Ectodermal cell (in vitro differentiated cells): ENCODE measurements around the gene GPR65. TPM values are rescaled to one million over a fixed set of nuclear protein-coding genes. Genes with fewer than 3 reads are reported as not detected.

Source experiments
- H3K27ac ChIP-seq: 2 replicates; pipeline ENCODE4 v1.7.0; 2013; ENCODE audit warnings: mild to moderate bottlenecking, low read depth, low read length; ENCODE audit not compliant: insufficient read depth, poor library complexity, severe bottlenecking
- H3K27me3 ChIP-seq: 2 replicates; pipeline ENCODE4 v1.7.0; 2013; ENCODE audit warnings: mild to moderate bottlenecking, low read length; ENCODE audit not compliant: insufficient read depth, control insufficient read depth, poor library complexity, severe bottlenecking
- H3K36me3 ChIP-seq: one replicate; pipeline ENCODE4 v1.7.0; 2013; ENCODE audit warnings: low read length; ENCODE audit not compliant: control insufficient read depth, insufficient read depth
- H3K4me1 ChIP-seq: one replicate; pipeline ENCODE4 v1.7.0; 2013; ENCODE audit warnings: low read length; ENCODE audit not compliant: control insufficient read depth, insufficient read depth
- H3K4me3 ChIP-seq: 2 replicates; pipeline ENCODE4 v1.7.0; 2013; ENCODE audit warnings: low read depth, low read length, control low read depth; ENCODE audit not compliant: insufficient read depth
- H3K9me3 ChIP-seq: 2 replicates; pipeline ENCODE4 v1.7.0; 2013; ENCODE audit warnings: mild to moderate bottlenecking, low read length, moderate library complexity; ENCODE audit not compliant: control insufficient read depth
- WGBS, 2 experiments: methylation state at CpG; one replicate each; pipeline ENCODE4 v1.1.7; 2013; ENCODE audit warnings: missing lambda C conversion rate in 2 of 2; 5-methylcytosine and 5-hydroxymethylcytosine counted together
- polyA plus RNA-seq, 4 experiments: library from polyadenylated mRNA; stranded (reverse); fragments of 50-300 nt; gene quantifications; one replicate each; pipeline ENCODE4 v1.2.3, GENCODE V29; 2013

The GPR65 gene, protein sequence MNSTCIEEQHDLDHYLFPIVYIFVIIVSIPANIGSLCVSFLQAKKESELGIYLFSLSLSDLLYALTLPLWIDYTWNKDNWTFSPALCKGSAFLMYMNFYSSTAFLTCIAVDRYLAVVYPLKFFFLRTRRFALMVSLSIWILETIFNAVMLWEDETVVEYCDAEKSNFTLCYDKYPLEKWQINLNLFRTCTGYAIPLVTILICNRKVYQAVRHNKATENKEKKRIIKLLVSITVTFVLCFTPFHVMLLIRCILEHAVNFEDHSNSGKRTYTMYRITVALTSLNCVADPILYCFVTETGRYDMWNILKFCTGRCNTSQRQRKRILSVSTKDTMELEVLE
- not detected for polyA plus RNA-seq (2013, experiment 1 of 4)
- polyA plus RNA-seq (2013, experiment 2 of 4): not detected
- polyA plus RNA-seq (2013, experiment 3 of 4): not detected
- not detected for polyA plus RNA-seq (2013, experiment 4 of 4)

DNA sequence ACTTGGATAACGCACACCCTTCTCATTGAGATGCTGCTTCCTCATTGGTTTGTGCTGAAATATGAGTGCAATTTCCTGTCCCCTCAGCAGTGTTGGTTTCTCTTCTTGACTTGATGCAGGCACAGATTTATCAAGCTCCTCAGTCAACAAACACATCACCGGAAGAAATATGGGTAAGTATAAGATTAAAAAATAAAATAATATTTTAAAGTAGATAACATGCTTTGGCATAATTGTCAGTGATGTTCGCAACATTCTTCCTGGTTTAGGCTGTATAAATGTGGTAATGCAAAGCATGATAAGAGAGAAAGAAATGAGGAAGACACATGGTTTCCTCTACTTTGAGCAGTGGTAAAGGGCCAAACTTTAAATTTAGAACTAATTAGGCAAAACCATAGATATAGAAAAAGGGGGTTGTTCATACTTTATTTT is at the start of gene GPR65:
TSS of gene GPR65 (plus strand) at position 86 of the 432 bp plus-strand sequence. CDS start 5,713 bp downstream, outside the sequence.
- H3K27ac ChIP-seq: no peak within 1 kb of the TSS

DNA sequence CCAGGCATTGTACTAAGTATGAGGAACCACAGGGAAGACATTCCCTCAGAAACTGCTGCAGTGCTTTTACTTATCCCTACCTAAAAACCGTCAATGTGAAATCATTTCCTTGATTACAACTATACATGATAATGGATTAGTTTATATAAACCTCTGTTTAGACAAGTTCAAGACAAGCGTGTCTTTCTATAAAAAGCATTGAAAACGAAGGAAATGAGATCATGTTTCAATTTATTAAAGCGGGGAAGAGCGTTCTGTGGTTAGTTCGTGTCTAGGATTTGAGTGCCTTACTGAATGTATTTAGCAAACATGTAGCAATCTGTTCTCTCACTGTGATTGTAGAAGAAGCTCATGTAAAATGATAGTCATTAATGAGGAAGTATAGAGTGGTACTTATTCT is 49.4 kb upstream of the GPR65 start:
- Histone ChIP-seq H3K4me1 (no peaks in the 10 kb centered on the region), H3K27ac (no peak overlapping the region), H3K27me3 (no peaks in the 10 kb centered on the region), H3K36me3 (no peaks in the 10 kb centered on the region), H3K9me3 (no peaks in the 10 kb centered on the region), H3K4me3 (no peak overlapping the region)
- WGBS, 2 experiments: 94% methylated on average over 5 of the region's 6 CpGs

More for the DNA sequence above, at the start of gene GPR65:
- 88 to 93% methylated on average over 2 of the region's 3 CpGs for WGBS, 2 experiments
- Histone ChIP-seq H3K36me3 (no peaks in the 10 kb centered on the region), H3K4me3 (no peak within 1 kb of the TSS), H3K27me3 (no peaks in the 10 kb centered on the region), H3K4me1 (no peaks in the 10 kb centered on the region), H3K9me3 (no peaks in the 10 kb centered on the region)

DNA sequence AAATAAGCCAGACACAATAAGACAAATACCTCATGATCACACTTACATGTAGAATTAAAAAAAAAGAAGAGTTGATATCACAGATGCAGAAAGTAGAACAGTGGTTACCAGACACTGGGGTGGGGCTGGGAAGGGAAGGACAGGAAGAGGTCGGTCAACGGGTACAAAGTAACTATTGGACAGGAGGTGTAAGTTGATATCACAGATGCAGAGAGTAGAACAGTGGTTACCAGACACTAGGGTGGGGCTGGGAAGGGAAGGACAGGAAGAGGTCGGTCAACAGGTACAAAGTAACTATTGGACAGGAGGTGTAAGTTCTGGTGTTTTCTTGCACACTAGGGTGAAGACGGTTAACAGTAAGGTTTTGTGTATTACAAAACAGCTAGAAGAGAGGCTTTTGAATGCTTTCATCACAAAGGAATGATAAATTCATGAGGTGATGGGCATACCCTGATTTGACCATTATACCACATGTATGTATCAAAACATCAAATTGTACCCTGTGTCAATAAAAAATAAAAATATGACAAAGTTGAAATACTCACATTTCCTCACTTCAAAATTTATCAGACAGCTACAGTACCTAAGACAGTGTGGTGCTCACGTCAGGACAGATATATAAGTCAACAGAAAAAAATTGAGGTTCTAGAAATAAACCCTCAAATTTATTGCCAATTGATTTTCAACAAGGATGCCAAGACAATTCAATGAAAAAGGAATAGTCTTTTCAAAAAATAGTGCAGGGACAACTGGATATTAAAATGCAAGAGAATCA is 44.7 kb upstream of the GPR65 start:
- Histone ChIP-seq H3K4me1 (no peaks in the 10 kb centered on the region), H3K4me3 (no peak overlapping the region), H3K27me3 (no peaks in the 10 kb centered on the region), H3K27ac (no peak overlapping the region), H3K9me3 (no peaks in the 10 kb centered on the region), H3K36me3 (no peaks in the 10 kb centered on the region)
- 89 to 95% methylated on average over 5 of the region's 5 CpGs for WGBS, 2 experiments

DNA sequence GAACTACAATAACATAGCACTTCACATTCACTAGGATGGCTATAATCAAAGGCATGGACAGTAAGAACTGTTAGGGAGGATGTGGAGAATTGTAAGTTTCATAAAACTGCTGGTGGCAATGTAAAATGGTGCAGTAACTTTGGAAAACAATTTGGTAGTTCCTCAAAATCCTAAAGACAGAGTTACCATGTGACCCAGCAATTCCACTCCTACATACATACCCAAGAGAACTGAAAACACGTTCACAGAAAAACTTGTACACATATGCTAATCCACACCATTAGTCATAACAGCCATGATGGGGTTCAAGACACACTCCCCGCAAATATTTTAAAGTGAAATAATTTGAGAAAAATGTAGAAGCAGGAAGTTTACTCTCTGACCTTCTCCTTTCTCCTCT is 43.7 kb upstream of the GPR65 start:
- H3K27me3 ChIP-seq: no peaks in the 10 kb centered on the region
- no peaks in the 10 kb centered on the region for H3K36me3 ChIP-seq
- H3K4me3 ChIP-seq: no peak overlapping the region
- WGBS, 2 experiments: 89 to 93% methylated on average over 1 to 2 of the region's 2 CpGs
- no peaks in the 10 kb centered on the region for H3K9me3 ChIP-seq
- H3K4me1 ChIP-seq: no peaks in the 10 kb centered on the region
- no peak overlapping the region for H3K27ac ChIP-seq

DNA sequence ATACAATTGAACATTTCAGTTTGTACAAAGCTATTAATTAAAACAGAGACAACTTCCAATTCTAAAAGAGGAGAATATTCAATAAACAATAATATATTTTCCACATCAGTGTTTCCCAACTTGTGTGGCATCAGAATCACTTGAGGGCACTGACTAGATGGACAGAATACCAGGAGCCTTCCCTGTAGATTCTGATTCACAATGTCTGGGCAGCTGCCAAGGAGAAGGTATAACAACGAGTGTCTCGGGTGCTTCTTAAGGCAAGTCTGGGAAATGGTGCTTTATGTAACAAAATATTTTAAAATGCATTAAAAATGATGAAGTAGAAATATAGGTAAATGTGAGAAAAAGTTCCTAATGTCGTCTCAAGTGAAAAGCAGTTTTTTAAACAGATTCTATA is 38.1 kb upstream of the GPR65 start:
- no peak overlapping the region for H3K4me3 ChIP-seq
- no peaks in the 10 kb centered on the region for H3K27me3 ChIP-seq
- H3K4me1 ChIP-seq: no peaks in the 10 kb centered on the region
- H3K27ac ChIP-seq: no peak overlapping the region
- 85 to 91% methylated on average over 2 to 3 of the region's 3 CpGs for WGBS, 2 experiments
- H3K36me3 ChIP-seq: no peaks in the 10 kb centered on the region
- no peaks in the 10 kb centered on the region for H3K9me3 ChIP-seq

DNA sequence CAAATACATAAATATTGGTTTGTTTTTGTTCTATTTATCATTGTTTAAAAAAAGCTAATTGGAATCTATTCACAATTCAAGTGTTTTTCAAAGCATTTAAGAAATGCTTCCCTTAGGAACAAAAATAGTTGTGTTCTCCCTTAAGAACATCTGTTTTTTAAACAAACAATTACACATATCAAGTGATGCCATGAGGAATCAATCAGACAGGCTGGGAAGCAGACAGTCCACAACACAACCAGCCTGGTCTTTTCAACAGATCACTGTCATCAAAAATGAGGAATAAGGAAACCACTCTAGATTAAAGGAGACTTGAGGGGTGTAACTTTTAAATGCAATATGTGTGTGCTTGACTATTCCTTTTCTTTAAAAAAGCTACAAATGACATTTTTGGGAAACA is 37.4 kb upstream of the GPR65 start:
- no peaks in the 10 kb centered on the region for H3K27me3 ChIP-seq
- no peak overlapping the region for H3K4me3 ChIP-seq
- H3K4me1 ChIP-seq: no peaks in the 10 kb centered on the region
- H3K9me3 ChIP-seq: no peaks in the 10 kb centered on the region
- H3K27ac ChIP-seq: no peak overlapping the region
- no peaks in the 10 kb centered on the region for H3K36me3 ChIP-seq

DNA sequence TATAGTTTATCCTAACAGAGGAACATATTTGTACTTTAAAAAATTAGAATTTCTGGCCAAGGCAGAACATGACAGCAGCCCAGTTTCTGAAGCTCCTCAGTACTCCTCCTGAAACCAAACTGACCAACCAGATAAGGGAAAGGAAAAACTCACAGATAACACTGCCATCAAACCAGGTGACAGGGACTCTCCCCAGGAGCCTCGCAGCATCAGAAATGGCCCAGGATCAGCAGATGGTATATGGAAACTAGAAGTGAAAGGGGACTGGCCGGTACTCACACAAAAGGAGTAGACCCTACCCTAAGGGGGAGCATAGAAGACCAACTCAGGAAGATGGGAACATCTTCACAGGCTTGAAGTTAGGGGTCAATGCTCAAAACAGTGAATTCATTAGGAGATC is 33.9 kb upstream of the GPR65 start:
- no peaks in the 10 kb centered on the region for H3K27me3 ChIP-seq
- H3K36me3 ChIP-seq: no peaks in the 10 kb centered on the region
- no peak overlapping the region for H3K27ac ChIP-seq
- H3K4me3 ChIP-seq: no peak overlapping the region
- no peaks in the 10 kb centered on the region for H3K9me3 ChIP-seq
- no peaks in the 10 kb centered on the region for H3K4me1 ChIP-seq
- 92 to 96% methylated on average over 2 of the region's 2 CpGs for WGBS, 2 experiments

DNA sequence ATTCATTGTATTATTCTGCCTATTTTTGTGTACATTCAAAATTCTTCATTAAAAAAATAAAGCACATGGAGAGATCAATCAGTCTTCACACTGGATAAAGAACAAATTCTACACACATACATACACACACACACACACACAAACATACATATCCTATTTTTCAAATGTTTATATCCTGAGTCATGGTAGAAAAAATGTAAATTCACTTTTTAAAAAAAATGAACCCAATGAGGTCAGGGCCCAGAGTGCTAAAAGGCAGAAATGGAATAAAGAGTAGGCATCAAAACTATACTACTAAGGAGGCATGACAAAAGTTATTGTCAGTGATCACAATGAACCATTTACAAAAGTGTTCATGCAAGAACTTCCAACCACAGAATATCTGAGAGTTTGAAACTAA is 29.3 kb upstream of the GPR65 start:
- Histone ChIP-seq H3K27ac (no peak overlapping the region), H3K9me3 (no peaks in the 10 kb centered on the region), H3K36me3 (no peaks in the 10 kb centered on the region), H3K4me3 (no peak overlapping the region), H3K4me1 (no peaks in the 10 kb centered on the region), H3K27me3 (no peaks in the 10 kb centered on the region)

DNA sequence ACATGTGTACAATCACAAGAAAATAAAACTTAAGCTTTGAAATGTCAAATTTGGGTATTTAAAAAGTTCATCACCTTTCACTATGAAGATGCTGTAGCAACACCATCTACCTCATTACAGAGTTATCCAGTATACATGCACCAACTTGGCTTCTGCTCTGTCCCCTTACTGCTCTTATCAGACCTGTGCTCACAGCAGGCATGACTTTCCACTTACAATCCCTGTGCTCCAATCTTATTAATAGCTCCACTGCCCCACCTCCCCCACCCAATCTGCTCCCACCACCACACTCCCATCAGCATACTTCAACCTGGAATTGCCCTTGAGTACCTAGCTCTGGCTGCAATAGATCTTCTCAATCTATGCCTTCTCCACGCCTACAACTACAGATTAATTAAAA is 25.2 kb upstream of the GPR65 start:
- WGBS, 2 experiments: 81 to 88% methylated on average over 1 of the region's 1 CpG

DNA sequence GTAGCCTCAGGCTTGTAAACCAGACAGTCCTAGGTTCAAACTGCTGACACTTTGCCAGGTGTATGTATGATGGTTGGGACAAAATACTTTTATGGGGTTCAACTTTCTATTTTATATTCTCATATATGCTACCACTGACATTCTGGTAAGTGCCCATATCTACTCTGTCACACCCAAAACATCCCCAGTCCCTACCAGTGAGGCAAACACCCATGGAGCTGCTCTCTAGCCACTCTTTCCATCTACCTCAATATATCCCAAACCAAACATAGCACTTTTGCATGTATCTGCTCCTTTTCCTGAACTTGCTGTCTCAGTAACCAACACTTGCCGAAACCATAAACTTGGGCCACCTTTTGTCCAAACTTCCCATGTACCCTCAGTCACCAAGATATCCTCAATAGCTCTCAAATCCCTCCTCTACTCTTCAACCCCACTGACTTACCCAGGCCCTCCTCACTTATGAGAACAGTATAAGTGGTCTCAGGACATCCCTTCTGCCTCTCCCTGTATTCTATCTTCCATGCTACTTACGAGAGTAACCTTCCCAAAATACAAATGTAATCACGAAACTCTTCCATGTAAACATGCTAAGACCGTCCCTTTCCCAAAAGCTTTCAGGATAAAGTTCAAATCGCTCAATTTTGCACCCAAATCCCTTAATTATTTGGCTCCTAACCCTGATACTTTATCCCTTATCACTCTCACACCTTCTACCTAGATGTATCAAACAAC is 15.5 kb upstream of the GPR65 start:
- 94 to 95% methylated on average over 5 of the region's 5 CpGs for WGBS, 2 experiments

More for the DNA sequence above, 25.2 kb upstream of the GPR65 start:
- Histone ChIP-seq H3K36me3 (no peaks in the 10 kb centered on the region), H3K4me1 (no peaks in the 10 kb centered on the region), H3K4me3 (no peak overlapping the region), H3K27me3 (no peaks in the 10 kb centered on the region), H3K27ac (no peak overlapping the region), H3K9me3 (no peaks in the 10 kb centered on the region)

More for the DNA sequence above, 15.5 kb upstream of the GPR65 start:
- Histone ChIP-seq H3K9me3 (peaks cover 3% of the 10 kb centered on the region), H3K4me3 (no peak overlapping the region), H3K27me3 (no peaks in the 10 kb centered on the region), H3K36me3 (no peaks in the 10 kb centered on the region), H3K27ac (no peak overlapping the region), H3K4me1 (no peaks in the 10 kb centered on the region)
